ENCODE measurements around the gene SMCO1.
A peak's percentile ranks its signal among the peaks of the same experiment; 100 is the strongest.

The SMCO1 gene

GRCh38 chr3:196537319-196537984 lies 22.3 kb upstream of the SMCO1 start:
- Histone ChIP-seq H3K4me3 (ENCODE audit: low read depth, low read length) (no peak overlapping the region), H3K4me1 (ENCODE audit: control insufficient read depth, insufficient read depth, low read length) (no peaks in the 10 kb centered on the region), H3K9me3 (ENCODE audit: control insufficient read depth, insufficient read depth, low read depth, low read length) (no peaks in the 10 kb centered on the region), H3K36me3 (ENCODE audit: control insufficient read depth in 2 of 2, insufficient read depth in 1 of 2, low read length in 2 of 2) (no peaks in the 10 kb centered on the region), H3K27ac (ENCODE audit: extremely low read depth, low read depth, low read length) (no peak overlapping the region)
- no peak for TF ChIP-seq MYNN (tag by site-specific recombination; IDR thresholded peaks at IDR 0.05; ENCODE audit: borderline replicate concordance)
- no peak for TF ChIP-seq ZNF677 (tag by site-specific recombination; IDR thresholded peaks at IDR 0.05)
- no peak for TF ChIP-seq ZSCAN16 (tag by site-specific recombination; IDR thresholded peaks at IDR 0.05)
- no peak for TF ChIP-seq ZNF202 (tag by site-specific recombination; IDR thresholded peaks at IDR 0.05; ENCODE audit: borderline replicate concordance)
- TF ChIP-seq OVOL3 (tag by site-specific recombination; IDR thresholded peaks at IDR 0.05): no peak
- peak; percentile 43 for TF ChIP-seq ZNF654 (tag by site-specific recombination; IDR thresholded peaks at IDR 0.05; ENCODE audit: low read depth)
- no peak for TF ChIP-seq ZFP3 (tag by site-specific recombination; IDR thresholded peaks at IDR 0.05; ENCODE audit: low read depth)
- 0 out of 2 replicates have a peak, but pooled peaks have one; percentile 46 for TF ChIP-seq TSHZ1 (tag by site-specific recombination; IDR thresholded peaks at IDR 0.05; ENCODE audit: borderline replicate concordance)
- peak; percentile 36; the same call in 1 of the 2 replicates for TF ChIP-seq CTCF (tag by site-specific recombination; IDR thresholded peaks at IDR 0.05)
- CTCF ChIA-PET: interaction anchor here (0.8 to 1.0 kb wide), 2 partner anchors 55 to 92 kb away, joined by 4 to 5 read pairs; no protein-coding TSS in a partner anchor
- POLR2A ChIA-PET: no interaction called here

GRCh38 chr3:196533260-196533681 lies 18.1 kb upstream of the SMCO1 start:
- no peak overlapping the region for H3K4me3 ChIP-seq (ENCODE audit: low read depth, low read length)
- no peaks in the 10 kb centered on the region for H3K9me3 ChIP-seq (ENCODE audit: control insufficient read depth, insufficient read depth, low read depth, low read length)
- H3K27ac ChIP-seq (ENCODE audit: extremely low read depth, low read depth, low read length): no peak overlapping the region
- POLR2A ChIA-PET: no interaction called here
- H3K36me3 ChIP-seq (ENCODE audit: control insufficient read depth in 2 of 2, insufficient read depth in 1 of 2, low read length in 2 of 2): no peaks in the 10 kb centered on the region
- CTCF ChIA-PET: no interaction called here
- no peaks in the 10 kb centered on the region for H3K4me1 ChIP-seq (ENCODE audit: control insufficient read depth, insufficient read depth, low read length)
- TF ChIP-seq IKZF3 (tag by site-specific recombination; IDR thresholded peaks at IDR 0.05) (peak; percentile 91), ZNF239 (tag by site-specific recombination; IDR thresholded peaks at IDR 0.05) (no peak), GLIS2 (tag by site-specific recombination; IDR thresholded peaks at IDR 0.05) (peak; percentile 62; the same call in 1 of the 2 replicates), TCF7L2 (IDR thresholded peaks at IDR 0.05; ENCODE audit: borderline replicate concordance, low read depth, low read length) (0 out of 2 replicates have a peak, but pooled peaks have one; percentile 16), ZNF362 (tag by site-specific recombination; IDR thresholded peaks at IDR 0.05) (no peak), ZNF350 (tag by site-specific recombination; IDR thresholded peaks at IDR 0.05) (no peak), ZFP37 (tag by site-specific recombination; IDR thresholded peaks at IDR 0.05) (no peak), ZNF658 (tag by site-specific recombination; IDR thresholded peaks at IDR 0.05) (no peak), ZIC2 (tag by site-specific recombination; IDR thresholded peaks at IDR 0.05) (peak; percentile 97), ZSCAN5A (tag by site-specific recombination; IDR thresholded peaks at IDR 0.05) (no peak), ZSCAN18 (tag by site-specific recombination; IDR thresholded peaks at IDR 0.05) (no peak), PBX3 (CRISPR knock-in tag; IDR thresholded peaks at IDR 0.05) (no peak), OVOL3 (tag by site-specific recombination; IDR thresholded peaks at IDR 0.05) (no peak), ZNF600 (tag by site-specific recombination; IDR thresholded peaks at IDR 0.05) (0 out of 2 replicates have a peak, but pooled peaks have one; percentile 24), ZBTB17 (tag by site-specific recombination; IDR thresholded peaks at IDR 0.05) (peak; percentile 48; the same call in 1 of the 2 replicates), ZBTB8A (tag by site-specific recombination; IDR thresholded peaks at IDR 0.05) (peak; percentile 65)
